Karpas-422 (cell line): Measurements from ENCODE around the gene MUC2. TPM values are rescaled to one million over a fixed set of nuclear protein-coding genes. Genes with fewer than 3 reads are reported as not detected.

ENCODE experiments used
- DNase-seq: peaks from one replicate; pipeline ENCODE4 v3.0.0-alpha.2; 2015
- H2AFZ ChIP-seq: fragments of 200-600 bp; sonication (generic); 2 replicates; pipeline ENCODE4 v1.6.1; 2014; ENCODE audit warnings: antibody characterized with exemption, low read length, mixed read lengths
- H3K27ac ChIP-seq: fragments of 200-600 bp; sonication (generic); 2 replicates; pipeline ENCODE4 v1.5.1; 2014; ENCODE audit warnings: mild to moderate bottlenecking, low read length, moderate library complexity
- H3K27me3 ChIP-seq: fragments of 200-600 bp; sonication (generic); 2 replicates; pipeline ENCODE4 v1.6.1; 2014; ENCODE audit warnings: low read length, mixed read lengths
- H3K36me3 ChIP-seq: fragments of 200-600 bp; sonication (generic); 2 replicates; pipeline ENCODE4 v1.6.1; 2014; ENCODE audit warnings: low read length, mixed read lengths; ENCODE audit not compliant: insufficient read depth
- H3K4me1 ChIP-seq: fragments of 200-600 bp; sonication (generic); 2 replicates; pipeline ENCODE4 v1.6.1; 2014; ENCODE audit warnings: mild to moderate bottlenecking, low read length, mixed read lengths
- H3K4me2 ChIP-seq: fragments of 200-600 bp; sonication (generic); 2 replicates; pipeline ENCODE4 v1.6.1; 2014; ENCODE audit warnings: low read length, low read depth, mild to moderate bottlenecking; ENCODE audit not compliant: poor library complexity, severe bottlenecking
- H3K4me3 ChIP-seq: fragments of 200-600 bp; sonication (generic); 2 replicates; pipeline ENCODE4 v1.5.1; 2014; ENCODE audit warnings: mild to moderate bottlenecking, antibody characterized with exemption, low read length, mixed read lengths
- H3K79me2 ChIP-seq: fragments of 200-600 bp; sonication (generic); 2 replicates; pipeline ENCODE4 v1.6.1; 2014; ENCODE audit warnings: mild to moderate bottlenecking, low read length, mixed read lengths
- H3K9ac ChIP-seq: fragments of 200-600 bp; sonication (generic); 2 replicates; pipeline ENCODE4 v1.6.0; 2014; ENCODE audit warnings: low read length
- H3K9me2 ChIP-seq: fragments of 200-600 bp; sonication (generic), shearing (Covaris generic); replicated peaks from 2 replicates; pipeline ENCODE4 v1.6.0; 2014; ENCODE audit warnings: mild to moderate bottlenecking, low read length, moderate library complexity; ENCODE audit not compliant: insufficient read depth
- H3K9me3 ChIP-seq: fragments of 300-700, 200-600 bp; sonication (generic); 2 replicates; pipeline ENCODE4 v1.6.1; 2014; ENCODE audit warnings: low read length, mixed read lengths
- H4K20me1 ChIP-seq: fragments of 200-600 bp; sonication (generic); 2 replicates; pipeline ENCODE4 v1.6.1; 2014; ENCODE audit warnings: mild to moderate bottlenecking, antibody characterized with exemption, low read length, low read depth; ENCODE audit not compliant: insufficient read depth
- total RNA-seq: library from RNA; depleted of rRNA; stranded (reverse); fragments of >200 nt; shearing (Covaris generic); gene quantifications from 2 replicates; pipeline ENCODE4 v1.2.3, GENCODE V29; 2014; ENCODE audit warnings: low replicate concordance

MUC2 gene
- total RNA-seq, 1 experiment from 2014 or later = not detected

- Histone ChIP-seq H3K27me3 (no peaks in the 10 kb centered on the region), H3K4me1 (no peaks in the 10 kb centered on the region), H3K79me2 (no peaks in the 10 kb centered on the region), H4K20me1 (0 out of 2 replicates have a peak, but pooled peaks cover 3% of the 10 kb centered on the region), H3K9me2 (no peaks in the 10 kb centered on the region), H2AFZ (no peak overlapping the region), H3K4me3 (no peak overlapping the region), H3K36me3 (no peaks in the 10 kb centered on the region), H3K9me3 (no peaks in the 10 kb centered on the region), H3K4me2 (no peak overlapping the region), H3K27ac (no peak overlapping the region), H3K9ac (no peak overlapping the region)
- no peak for DNase-seq
Observed at GRCh38 chr11:1039481-1040427, 34.9 kb upstream of the MUC2 start.

DNA sequence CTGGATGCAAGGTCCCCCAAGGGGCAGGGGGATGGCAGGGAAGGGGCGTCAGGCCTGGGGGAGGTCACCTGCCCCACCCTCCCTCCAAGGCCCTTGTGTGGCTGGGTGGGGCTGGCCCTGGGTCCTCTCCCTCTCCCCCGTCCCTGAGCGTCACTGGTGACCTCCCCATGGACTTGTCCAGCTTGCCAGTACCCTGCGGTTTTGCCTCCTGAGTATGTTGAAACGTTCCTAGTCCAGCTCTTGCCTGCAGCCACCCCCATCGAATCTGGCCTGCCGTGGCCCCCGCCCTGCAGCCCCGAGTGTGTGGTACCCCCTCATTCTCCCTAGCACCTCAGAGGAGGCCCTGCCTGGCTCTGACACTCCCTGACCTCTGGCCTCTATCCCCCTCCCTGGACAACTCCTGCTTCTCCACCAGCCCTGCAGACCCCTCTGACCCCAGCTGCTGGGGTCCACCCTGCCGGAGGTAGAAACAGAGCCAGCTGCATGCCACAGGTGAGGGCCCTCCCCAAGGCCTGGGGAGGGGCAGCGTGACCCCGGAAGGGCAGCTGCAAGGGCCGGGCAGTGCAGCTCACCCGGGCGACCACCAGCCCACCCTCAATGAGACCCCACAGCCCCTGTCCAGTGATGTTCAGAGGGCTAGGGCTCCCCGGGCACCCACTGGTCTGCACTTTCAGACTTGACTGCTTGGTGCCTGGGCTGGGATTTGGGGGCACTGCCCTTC lies 34.1 kb upstream of the MUC2 start:
- Histone ChIP-seq H3K27ac (no peak overlapping the region), H3K4me3 (no peak overlapping the region), H3K4me2 (no peak overlapping the region), H3K36me3 (no peaks in the 10 kb centered on the region), H3K79me2 (no peaks in the 10 kb centered on the region), H2AFZ (no peak overlapping the region), H3K9me2 (no peaks in the 10 kb centered on the region), H3K9ac (no peak overlapping the region), H4K20me1 (0 out of 2 replicates have a peak, but pooled peaks cover 3% of the 10 kb centered on the region), H3K4me1 (no peaks in the 10 kb centered on the region), H3K27me3 (no peaks in the 10 kb centered on the region), H3K9me3 (no peaks in the 10 kb centered on the region)
- no peak for DNase-seq

DNA sequence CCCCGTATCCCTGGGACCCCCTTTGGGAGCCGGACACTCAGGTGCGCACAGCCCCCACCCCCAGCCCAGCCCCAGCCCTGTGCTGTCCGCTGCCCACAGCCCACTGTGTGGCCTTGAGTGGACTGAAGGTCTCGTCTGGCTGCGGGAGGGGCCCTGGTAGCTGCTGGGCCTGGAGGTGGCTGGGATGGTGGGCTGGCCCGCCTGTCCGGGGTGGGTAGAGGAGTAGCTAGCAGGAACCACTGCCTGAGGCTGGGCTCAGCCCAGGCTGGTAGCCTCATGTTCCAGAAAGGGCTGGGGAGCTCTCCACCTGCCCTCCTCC lies 33.6 kb upstream of the MUC2 start:
- Histone ChIP-seq H3K9me2 (no peaks in the 10 kb centered on the region), H3K4me1 (no peaks in the 10 kb centered on the region), H3K4me3 (no peak overlapping the region), H3K27me3 (no peaks in the 10 kb centered on the region), H3K9me3 (no peaks in the 10 kb centered on the region), H3K36me3 (no peaks in the 10 kb centered on the region), H2AFZ (no peak overlapping the region), H3K9ac (no peak overlapping the region), H3K27ac (no peak overlapping the region), H3K4me2 (no peak overlapping the region), H4K20me1 (0 out of 2 replicates have a peak, but pooled peaks cover 3% of the 10 kb centered on the region), H3K79me2 (no peaks in the 10 kb centered on the region)
- DNase-seq = no peak

- Histone ChIP-seq H3K79me2 (no peaks in the 10 kb centered on the region), H3K4me2 (no peak overlapping the region), H4K20me1 (0 out of 2 replicates have a peak, but pooled peaks cover 3% of the 10 kb centered on the region), H3K27me3 (no peaks in the 10 kb centered on the region), H3K9me3 (no peaks in the 10 kb centered on the region), H2AFZ (no peak overlapping the region), H3K4me1 (no peaks in the 10 kb centered on the region), H3K27ac (no peak overlapping the region), H3K36me3 (no peaks in the 10 kb centered on the region), H3K4me3 (no peak overlapping the region), H3K9ac (no peak overlapping the region), H3K9me2 (no peaks in the 10 kb centered on the region)
- no peak for DNase-seq
Observed at GRCh38 chr11:1041471-1041870, 33.2 kb upstream of the MUC2 start.

GRCh38 chr11:1041936-1042608 lies 32.6 kb upstream of the MUC2 start:
- H2AFZ ChIP-seq = no peak overlapping the region
- 0 out of 2 replicates have a peak, but pooled peaks cover under 1% of the 10 kb centered on the region for H4K20me1 ChIP-seq
- H3K4me1 ChIP-seq = no peaks in the 10 kb centered on the region
- H3K36me3 ChIP-seq = no peaks in the 10 kb centered on the region
- no peaks in the 10 kb centered on the region for H3K79me2 ChIP-seq
- H3K27ac ChIP-seq = no peak overlapping the region
- H3K9ac ChIP-seq = no peak overlapping the region
- no peaks in the 10 kb centered on the region for H3K9me3 ChIP-seq
- H3K27me3 ChIP-seq = no peaks in the 10 kb centered on the region
- H3K9me2 ChIP-seq = no peaks in the 10 kb centered on the region
- no peak overlapping the region for H3K4me2 ChIP-seq
- no peak overlapping the region for H3K4me3 ChIP-seq
- DNase-seq = no peak

- H3K4me1 ChIP-seq = no peaks in the 10 kb centered on the region
- H3K9me2 ChIP-seq = no peaks in the 10 kb centered on the region
- H3K4me2 ChIP-seq = no peak overlapping the region
- no peaks in the 10 kb centered on the region for H3K36me3 ChIP-seq
- DNase-seq = no peak
- no peaks in the 10 kb centered on the region for H4K20me1 ChIP-seq
- H2AFZ ChIP-seq = no peak overlapping the region
- H3K9me3 ChIP-seq = no peaks in the 10 kb centered on the region
- H3K4me3 ChIP-seq = no peak overlapping the region
- H3K79me2 ChIP-seq = no peaks in the 10 kb centered on the region
- H3K27me3 ChIP-seq = no peaks in the 10 kb centered on the region
- H3K27ac ChIP-seq = no peak overlapping the region
- no peak overlapping the region for H3K9ac ChIP-seq
Observed at GRCh38 chr11:1042626-1043562, 31.8 kb upstream of the MUC2 start.

GRCh38 chr11:1043563-1044096 lies 31.0 kb upstream of the MUC2 start:
- Histone ChIP-seq H3K79me2 (no peaks in the 10 kb centered on the region), H2AFZ (no peak overlapping the region), H3K4me1 (no peaks in the 10 kb centered on the region), H3K9me3 (no peaks in the 10 kb centered on the region), H3K4me2 (no peak overlapping the region), H3K9me2 (no peaks in the 10 kb centered on the region), H3K27me3 (no peaks in the 10 kb centered on the region), H3K27ac (no peak overlapping the region), H3K9ac (no peak overlapping the region), H4K20me1 (no peaks in the 10 kb centered on the region), H3K36me3 (no peaks in the 10 kb centered on the region), H3K4me3 (no peak overlapping the region)
- no peak for DNase-seq
